DND-41 (cell line): ENCODE measurements around the gene GALNT18.

ENCODE experiments used
- ATAC-seq: fragments of 200-7000 bp; cut with Tn5 transposase; 3 replicates; pipeline ENCODE4 v1.9.1; 2021; ENCODE audit warnings: low read depth; ENCODE audit not compliant: insufficient read depth
- DNase-seq: peaks from one replicate; pipeline ENCODE4 v3.0.0-alpha.2; 2020
- H2AFZ ChIP-seq: 2 replicates; pipeline ENCODE4 v1.6.0; 2012; ENCODE audit warnings: low read depth, low read length
- H3K27ac ChIP-seq: 2 replicates; pipeline ENCODE4 v1.5.1; 2012; ENCODE audit warnings: low read length, inconsistent platforms
- H3K27me3 ChIP-seq: fragments of 200-600 bp; sonication (generic); 2 replicates; pipeline ENCODE4 v1.6.0; 2012; ENCODE audit warnings: low read length, mild to moderate bottlenecking, inconsistent platforms; ENCODE audit not compliant: insufficient read depth, poor library complexity
- H3K36me3 ChIP-seq: 2 replicates; pipeline ENCODE4 v1.5.1; 2012; ENCODE audit warnings: low read length, inconsistent platforms; ENCODE audit not compliant: insufficient read depth
- H3K4me1 ChIP-seq: 2 replicates; pipeline ENCODE4 v1.5.1; 2012; ENCODE audit warnings: mild to moderate bottlenecking, low read length; ENCODE audit not compliant: insufficient read depth
- H3K4me2 ChIP-seq: 2 replicates; pipeline ENCODE4 v1.6.0; 2012; ENCODE audit warnings: mild to moderate bottlenecking, moderate library complexity, low read length, inconsistent platforms; ENCODE audit not compliant: insufficient read depth
- H3K4me3 ChIP-seq, 2 experiments: fragments of 200-600 bp in 1 of 2; shearing (Covaris generic) in 1 of 2; 2 replicates each; pipeline ENCODE4 v1.5.1; 2012 to 2016; ENCODE audit warnings: inconsistent platforms in 2 of 2, low read length in 2 of 2, mild to moderate bottlenecking in 2 of 2, low read depth in 1 of 2, moderate library complexity in 1 of 2
- H3K79me2 ChIP-seq: 2 replicates; pipeline ENCODE4 v1.6.0; 2012; ENCODE audit warnings: low read length, inconsistent platforms; ENCODE audit not compliant: insufficient read depth
- H3K9ac ChIP-seq: 2 replicates; pipeline ENCODE4 v1.6.0; 2012; ENCODE audit warnings: low read depth, mild to moderate bottlenecking, inconsistent platforms, low read length, moderate library complexity
- H3K9me3 ChIP-seq: 2 replicates; pipeline ENCODE4 v1.5.1; 2012; ENCODE audit warnings: low read length, moderate library complexity, mild to moderate bottlenecking, inconsistent platforms; ENCODE audit not compliant: insufficient read depth, severe bottlenecking
- H4K20me1 ChIP-seq: 2 replicates; pipeline ENCODE4 v1.6.0; 2012; ENCODE audit warnings: low read length; ENCODE audit not compliant: insufficient read depth
- EZH2 ChIP-seq: IDR thresholded peaks from 3 replicates; pipeline ENCODE4 v1.6.1; 2012; ENCODE audit warnings: borderline replicate concordance, low read depth, mild to moderate bottlenecking, moderate library complexity, low read length, inconsistent platforms; ENCODE audit not compliant: severe bottlenecking
- TF ChIP-seq, protein P1 (sequence below): IDR thresholded peaks from 2 replicates; pipeline ENCODE4 v1.5.1; 2012; ENCODE audit warnings: borderline replicate concordance, low read length, moderate library complexity, mild to moderate bottlenecking; ENCODE audit not compliant: poor library complexity, severe bottlenecking; ENCODE audit errors: extremely low read depth

GALNT18 gene

DNA sequence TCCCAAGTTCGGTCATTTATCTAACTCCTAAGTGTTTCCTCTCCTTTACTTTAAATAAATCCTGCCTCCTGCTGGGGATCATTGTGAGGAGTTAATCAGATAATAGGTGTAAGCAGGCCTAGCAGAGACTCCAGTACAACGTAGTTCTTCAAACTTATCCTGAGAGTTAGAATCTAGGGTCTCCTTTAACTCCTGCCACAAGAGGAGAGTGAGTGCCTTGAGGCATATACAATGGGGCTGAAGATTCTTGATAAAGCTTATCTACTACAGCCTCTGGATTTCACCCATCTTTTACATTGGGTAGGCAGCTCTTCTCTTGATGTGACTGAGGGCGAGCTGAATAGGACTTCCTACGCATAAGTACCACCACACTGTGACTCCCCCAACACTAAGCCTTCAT lies 3.1 kb upstream of the GALNT18 start:
- no peak for TF ChIP-seq EZH2
- TF ChIP-seq, protein P1, sequence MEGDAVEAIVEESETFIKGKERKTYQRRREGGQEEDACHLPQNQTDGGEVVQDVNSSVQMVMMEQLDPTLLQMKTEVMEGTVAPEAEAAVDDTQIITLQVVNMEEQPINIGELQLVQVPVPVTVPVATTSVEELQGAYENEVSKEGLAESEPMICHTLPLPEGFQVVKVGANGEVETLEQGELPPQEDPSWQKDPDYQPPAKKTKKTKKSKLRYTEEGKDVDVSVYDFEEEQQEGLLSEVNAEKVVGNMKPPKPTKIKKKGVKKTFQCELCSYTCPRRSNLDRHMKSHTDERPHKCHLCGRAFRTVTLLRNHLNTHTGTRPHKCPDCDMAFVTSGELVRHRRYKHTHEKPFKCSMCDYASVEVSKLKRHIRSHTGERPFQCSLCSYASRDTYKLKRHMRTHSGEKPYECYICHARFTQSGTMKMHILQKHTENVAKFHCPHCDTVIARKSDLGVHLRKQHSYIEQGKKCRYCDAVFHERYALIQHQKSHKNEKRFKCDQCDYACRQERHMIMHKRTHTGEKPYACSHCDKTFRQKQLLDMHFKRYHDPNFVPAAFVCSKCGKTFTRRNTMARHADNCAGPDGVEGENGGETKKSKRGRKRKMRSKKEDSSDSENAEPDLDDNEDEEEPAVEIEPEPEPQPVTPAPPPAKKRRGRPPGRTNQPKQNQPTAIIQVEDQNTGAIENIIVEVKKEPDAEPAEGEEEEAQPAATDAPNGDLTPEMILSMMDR: no peak
- H3K4me3 ChIP-seq: no peak overlapping the region
- H3K27ac ChIP-seq: no peak overlapping the region

DNA sequence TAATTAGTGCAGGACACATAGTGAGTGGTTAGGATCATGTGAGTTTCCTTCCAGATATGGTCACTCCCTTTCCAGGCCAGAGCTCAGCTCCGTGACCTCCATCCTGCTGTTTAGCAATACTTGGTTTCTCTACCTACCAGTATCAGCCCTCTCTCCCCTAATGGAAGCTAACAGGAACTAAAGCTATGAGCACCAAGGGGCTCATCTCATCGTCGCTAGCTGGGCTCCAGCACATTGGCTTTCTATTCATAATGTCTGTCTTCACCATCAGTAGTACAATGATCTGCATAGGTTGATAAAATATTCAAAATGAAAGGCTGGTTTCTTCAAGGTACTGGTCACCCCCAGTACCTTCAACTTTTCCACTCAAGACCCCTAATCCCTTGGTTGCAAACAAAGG lies 2.4 kb upstream of the GALNT18 start:
- no peak for ATAC-seq

More for the DNA sequence above, 3.1 kb upstream of the GALNT18 start:
- no peaks in the 10 kb centered on the region for H3K79me2 ChIP-seq
- H3K27me3 ChIP-seq: peaks cover 3% of the 10 kb centered on the region
- no peaks in the 10 kb centered on the region for H3K36me3 ChIP-seq
- no peak overlapping the region for H2AFZ ChIP-seq
- no peak for DNase-seq
- no peaks in the 10 kb centered on the region for H3K4me1 ChIP-seq
- H3K4me2 ChIP-seq: no peak overlapping the region
- no peaks in the 10 kb centered on the region for H4K20me1 ChIP-seq
- ATAC-seq: no peak
- H3K9me3 ChIP-seq: no peaks in the 10 kb centered on the region
- H3K9ac ChIP-seq: no peak overlapping the region

DNA sequence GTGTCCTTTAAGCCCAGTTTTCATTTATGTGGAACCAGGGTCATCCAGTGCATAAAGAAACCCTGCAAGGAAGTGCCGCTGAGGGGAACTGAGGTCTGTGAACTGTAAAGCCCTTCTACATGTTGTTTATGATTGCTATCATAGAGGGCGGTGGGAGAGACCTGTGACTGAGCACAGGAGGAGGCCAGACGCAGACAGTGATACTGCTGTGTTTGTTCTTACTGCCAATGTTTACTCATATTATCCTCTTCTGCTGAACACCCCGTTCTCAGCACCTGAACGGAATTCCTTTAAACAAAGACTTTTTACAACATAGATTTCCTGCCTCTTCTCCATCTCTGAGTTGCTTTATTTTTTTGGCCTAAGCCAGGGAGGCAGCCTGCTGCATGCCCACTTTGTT lies 967 bp upstream of the GALNT18 start:
- Histone ChIP-seq H2AFZ (no peak overlapping the region), H3K4me1 (no peaks in the 10 kb centered on the region), H3K4me2 (no peak overlapping the region), H3K27ac (no peak overlapping the region), H3K9me3 (no peaks in the 10 kb centered on the region), H3K36me3 (no peaks in the 10 kb centered on the region), H4K20me1 (no peaks in the 10 kb centered on the region), H3K79me2 (no peaks in the 10 kb centered on the region), H3K27me3 (no peaks in the 10 kb centered on the region), H3K4me3 (no peak overlapping the region), H3K9ac (no peak overlapping the region)
- DNase-seq: no peak
- ATAC-seq: no peak
- no peak for TF ChIP-seq EZH2
- TF ChIP-seq, protein P1: no peak

More for the DNA sequence above, 2.4 kb upstream of the GALNT18 start:
- DNase-seq: no peak
- Histone ChIP-seq H3K9ac (no peak overlapping the region), H4K20me1 (no peaks in the 10 kb centered on the region), H3K4me3 (no peak overlapping the region), H3K4me1 (no peaks in the 10 kb centered on the region), H3K36me3 (no peaks in the 10 kb centered on the region), H2AFZ (no peak overlapping the region), H3K9me3 (no peaks in the 10 kb centered on the region), H3K27me3 (peaks cover 3% of the 10 kb centered on the region), H3K4me2 (no peak overlapping the region), H3K27ac (no peak overlapping the region), H3K79me2 (no peaks in the 10 kb centered on the region)
- no peak for TF ChIP-seq EZH2
- TF ChIP-seq, protein P1: no peak

DNA sequence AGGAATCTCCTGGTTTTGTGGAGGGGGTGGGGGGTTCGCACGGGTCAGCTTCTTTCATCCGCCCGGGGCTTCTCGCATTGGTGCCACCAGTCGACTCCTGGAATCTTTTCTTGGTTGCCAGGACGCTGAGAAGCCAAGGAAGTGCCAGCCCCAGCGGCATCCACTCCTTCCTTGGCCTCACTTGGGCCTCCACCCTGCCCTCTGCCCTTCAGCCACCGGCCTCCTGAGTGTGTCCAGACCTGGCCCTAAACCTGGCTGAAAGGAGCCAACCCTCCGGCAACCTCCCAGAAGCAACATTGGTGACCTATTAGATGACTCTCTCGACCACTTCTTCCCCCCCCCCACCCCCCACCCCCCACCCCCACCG lies 518 bp upstream of the GALNT18 start:
- Histone ChIP-seq H2AFZ (no peak overlapping the region), H3K27me3 (no peaks in the 10 kb centered on the region), H3K9ac (no peak overlapping the region), H3K27ac (no peak overlapping the region), H3K79me2 (no peaks in the 10 kb centered on the region), H3K4me3 (no peak overlapping the region), H3K36me3 (no peaks in the 10 kb centered on the region), H3K4me1 (no peaks in the 10 kb centered on the region), H3K9me3 (no peaks in the 10 kb centered on the region), H3K4me2 (no peak overlapping the region), H4K20me1 (no peaks in the 10 kb centered on the region)
- TF ChIP-seq EZH2: no peak
- TF ChIP-seq, protein P1: no peak
- no peak for DNase-seq
- no peak for ATAC-seq
